ENCODE results near the gene FIGNL1. TPM values are rescaled to one million over a fixed set of nuclear protein-coding genes. Genes with fewer than 3 reads are reported as not detected.

The FIGNL1 gene
- total RNA-seq, 2 experiments from 2014 or later, result 10.4 to 11.5 TPM

GRCh38 chr7:50412973-50413372, 37.2 kb downstream of the FIGNL1 start:
- H3K4me3 Mint-ChIP-seq, result no peak overlapping the region
- TF ChIP-seq CTCF (IDR thresholded peaks at IDR 0.05), result no peak
- DNase-seq (no peak), ATAC-seq (ENCODE audit: poor library complexity) (no peak)
- no peaks in the 10 kb centered on the region for H3K36me3 ChIP-seq (ENCODE audit: insufficient read depth, low read length)
- no peaks in the 10 kb centered on the region for H3K27me3 ChIP-seq (ENCODE audit: control insufficient read depth in 1 of 2, insufficient read depth in 2 of 2, low read length in 2 of 2)
- no peaks in the 10 kb centered on the region for H3K9me3 ChIP-seq (ENCODE audit: control insufficient read depth in 1 of 2, insufficient read depth in 1 of 2, low read length in 2 of 2)
- H3K27ac ChIP-seq (ENCODE audit: low read depth in 1 of 2, low read length in 2 of 2), result no peak overlapping the region
- ChIA-PET POLR2A (no interaction called here), CTCF (no interaction called here)
- H3K27ac Mint-ChIP-seq, result no peak overlapping the region
- no peaks in the 10 kb centered on the region for H3K27me3 Mint-ChIP-seq
- no peaks in the 10 kb centered on the region for H3K36me3 Mint-ChIP-seq (ENCODE audit: low read depth)
- H3K9me3 Mint-ChIP-seq, result no peaks in the 10 kb centered on the region
- no peak overlapping the region for H3K4me3 ChIP-seq (ENCODE audit: low read length)
- H3K4me1 Mint-ChIP-seq (ENCODE audit: low read depth), result peaks cover 46% of the 10 kb centered on the region
- intact Hi-C loops (cut with DNase I, micrococcal nuclease), result no loop called here
- peaks cover 51% of the 10 kb centered on the region for H3K4me1 ChIP-seq (ENCODE audit: insufficient read depth, low read length)

GRCh38 chr7:50411332-50411731, 38.8 kb downstream of the FIGNL1 start:
- ATAC-seq (ENCODE audit: poor library complexity) (no peak), DNase-seq (no peak)
- TF ChIP-seq CTCF (IDR thresholded peaks at IDR 0.05), result no peak
- peaks cover 7% of the 10 kb centered on the region for H3K36me3 Mint-ChIP-seq (ENCODE audit: low read depth)
- H3K4me1 Mint-ChIP-seq (ENCODE audit: low read depth), result peaks cover 48% of the 10 kb centered on the region
- no peak overlapping the region for H3K4me3 Mint-ChIP-seq
- H3K27me3 Mint-ChIP-seq, result no peaks in the 10 kb centered on the region
- intact Hi-C loops (cut with DNase I, micrococcal nuclease), result no loop called here
- no peaks in the 10 kb centered on the region for H3K27me3 ChIP-seq (ENCODE audit: control insufficient read depth in 1 of 2, insufficient read depth in 2 of 2, low read length in 2 of 2)
- ChIA-PET CTCF (no interaction called here), POLR2A (interaction anchor here (0.7 to 2.1 kb wide), 3 partner anchors 19 to 90 kb away, joined by 3 to 6 read pairs (median 3); no protein-coding TSS in a partner anchor)
- no peak overlapping the region for H3K27ac ChIP-seq (ENCODE audit: low read depth in 1 of 2, low read length in 2 of 2)
- H3K36me3 ChIP-seq (ENCODE audit: insufficient read depth, low read length), result no peaks in the 10 kb centered on the region
- H3K9me3 ChIP-seq (ENCODE audit: control insufficient read depth in 1 of 2, insufficient read depth in 1 of 2, low read length in 2 of 2), result no peaks in the 10 kb centered on the region
- H3K4me1 ChIP-seq (ENCODE audit: insufficient read depth, low read length), result peaks cover 51% of the 10 kb centered on the region
- no peaks in the 10 kb centered on the region for H3K9me3 Mint-ChIP-seq
- no peak overlapping the region for H3K27ac Mint-ChIP-seq
- no peak overlapping the region for H3K4me3 ChIP-seq (ENCODE audit: low read length)

GRCh38 chr7:50409856-50410745, 40.0 kb downstream of the FIGNL1 start:
- no peak overlapping the region for H3K4me3 Mint-ChIP-seq
- H3K36me3 Mint-ChIP-seq (ENCODE audit: low read depth), result peaks cover 8% of the 10 kb centered on the region
- no peaks in the 10 kb centered on the region for H3K9me3 Mint-ChIP-seq
- CTCF ChIA-PET, result no interaction called here
- H3K27me3 Mint-ChIP-seq, result no peaks in the 10 kb centered on the region
- no peaks in the 10 kb centered on the region for H3K27me3 ChIP-seq (ENCODE audit: control insufficient read depth in 1 of 2, insufficient read depth in 2 of 2, low read length in 2 of 2)
- peak in 2 of 14 experiments; percentile 57 to 60 for DNase-seq
- no peak overlapping the region for H3K27ac ChIP-seq (ENCODE audit: low read depth in 1 of 2, low read length in 2 of 2)
- H3K36me3 ChIP-seq (ENCODE audit: insufficient read depth, low read length), result no peaks in the 10 kb centered on the region
- peaks cover 48% of the 10 kb centered on the region for H3K4me1 Mint-ChIP-seq (ENCODE audit: low read depth)
- peaks cover 52% of the 10 kb centered on the region for H3K4me1 ChIP-seq (ENCODE audit: insufficient read depth, low read length)
- peak; percentile 26 for ATAC-seq (ENCODE audit: poor library complexity)
- H3K9me3 ChIP-seq (ENCODE audit: control insufficient read depth in 1 of 2, insufficient read depth in 1 of 2, low read length in 2 of 2), result no peaks in the 10 kb centered on the region
- intact Hi-C loops (cut with DNase I, micrococcal nuclease), result no loop called here
- H3K27ac Mint-ChIP-seq, result peak overlapping the region; percentile 66
- TF ChIP-seq CTCF (IDR thresholded peaks at IDR 0.05), result no peak
- H3K4me3 ChIP-seq (ENCODE audit: low read length), result no peak overlapping the region
- POLR2A ChIA-PET, result interaction anchor here (2.1 kb wide), 1 partner anchor 18 kb away, joined by 6 read pairs; no protein-coding TSS in a partner anchor
